ENCODE results near the gene FAM72A. TPM values are rescaled to one million over a fixed set of nuclear protein-coding genes. Genes with fewer than 3 reads are reported as not detected.

The FAM72A gene
- total RNA-seq, 1 donor from 2014 or later = 4.2 TPM

- ATAC-seq = peak; percentile 64
Observed at GRCh38 chr1:206167350-206168029, 35.1 kb downstream of the FAM72A start.

- ATAC-seq = no peak
Observed at GRCh38 chr1:206145771-206146290, 56.8 kb downstream of the FAM72A start.

GRCh38 chr1:206144605-206145004 is 58.0 kb downstream of the FAM72A start:
- no peak for ATAC-seq

GRCh38 chr1:206143537-206144172 is 59.0 kb downstream of the FAM72A start:
- no peak for ATAC-seq

GRCh38 chr1:206142770-206143169 is 59.9 kb downstream of the FAM72A start:
- no peak for ATAC-seq

- no peak for ATAC-seq
Observed at GRCh38 chr1:206142011-206142410, 60.6 kb downstream of the FAM72A start.

- no peak for ATAC-seq
Observed at GRCh38 chr1:206136241-206136640, 66.4 kb downstream of the FAM72A start.

Other genes with a start within 250 kb of the FAM72A start
- 18.9 TPM for gene RAB7B, start 199.4 kb downstream of the FAM72A start, total RNA-seq
- gene CTSE, start 178.9 kb downstream of the FAM72A start, total RNA-seq = 0.12 TPM
- 0.48 TPM for gene RHEX, start 149.7 kb downstream of the FAM72A start, total RNA-seq
- not detected for gene AVPR1B, start 85.5 kb downstream of the FAM72A start, total RNA-seq
- 33.0 TPM for gene SRGAP2, start 702 bp upstream of the FAM72A start, total RNA-seq